ENCODE measurements around the gene FAH.

FAH gene

GRCh38 chr15:80214910-80215309 lies 62.1 kb downstream of the FAH start:
- no peak overlapping the region for H3K4me3 ChIP-seq (ENCODE audit: low read depth, low read length)
- TF ChIP-seq, protein P1, sequence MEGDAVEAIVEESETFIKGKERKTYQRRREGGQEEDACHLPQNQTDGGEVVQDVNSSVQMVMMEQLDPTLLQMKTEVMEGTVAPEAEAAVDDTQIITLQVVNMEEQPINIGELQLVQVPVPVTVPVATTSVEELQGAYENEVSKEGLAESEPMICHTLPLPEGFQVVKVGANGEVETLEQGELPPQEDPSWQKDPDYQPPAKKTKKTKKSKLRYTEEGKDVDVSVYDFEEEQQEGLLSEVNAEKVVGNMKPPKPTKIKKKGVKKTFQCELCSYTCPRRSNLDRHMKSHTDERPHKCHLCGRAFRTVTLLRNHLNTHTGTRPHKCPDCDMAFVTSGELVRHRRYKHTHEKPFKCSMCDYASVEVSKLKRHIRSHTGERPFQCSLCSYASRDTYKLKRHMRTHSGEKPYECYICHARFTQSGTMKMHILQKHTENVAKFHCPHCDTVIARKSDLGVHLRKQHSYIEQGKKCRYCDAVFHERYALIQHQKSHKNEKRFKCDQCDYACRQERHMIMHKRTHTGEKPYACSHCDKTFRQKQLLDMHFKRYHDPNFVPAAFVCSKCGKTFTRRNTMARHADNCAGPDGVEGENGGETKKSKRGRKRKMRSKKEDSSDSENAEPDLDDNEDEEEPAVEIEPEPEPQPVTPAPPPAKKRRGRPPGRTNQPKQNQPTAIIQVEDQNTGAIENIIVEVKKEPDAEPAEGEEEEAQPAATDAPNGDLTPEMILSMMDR (IDR thresholded peaks at IDR 0.05; ENCODE audit: low read depth, low read length) = no peak

DNA sequence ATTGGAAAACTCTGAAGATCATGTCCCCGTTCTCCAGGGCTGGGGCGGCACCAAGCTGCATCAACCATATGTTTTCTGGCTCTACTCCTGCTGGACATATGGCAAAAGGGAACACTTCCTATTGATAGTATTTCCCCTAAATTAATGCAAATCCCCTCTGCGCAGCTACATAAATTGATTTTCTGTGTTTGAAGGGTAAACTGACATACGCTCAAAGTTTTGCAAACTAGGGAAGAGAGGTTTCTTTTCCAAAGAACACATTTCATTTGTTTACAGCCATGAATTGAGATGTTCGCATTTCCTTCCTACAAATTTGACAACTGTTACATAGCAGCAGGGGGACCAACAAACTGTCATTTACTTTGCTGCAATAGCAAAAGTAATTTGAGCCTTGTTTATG lies 63.3 kb downstream of the FAH start:
- H3K4me3 ChIP-seq (ENCODE audit: low read depth, low read length) = no peak overlapping the region
- TF ChIP-seq, protein P1 (IDR thresholded peaks at IDR 0.05; ENCODE audit: low read depth, low read length) = no peak

GRCh38 chr15:80216911-80217310 lies 64.1 kb downstream of the FAH start:
- TF ChIP-seq, protein P1 (IDR thresholded peaks at IDR 0.05; ENCODE audit: low read depth, low read length) = no peak
- H3K4me3 ChIP-seq (ENCODE audit: low read depth, low read length) = no peak overlapping the region

GRCh38 chr15:80217327-80217900 lies 64.6 kb downstream of the FAH start:
- no peak overlapping the region for H3K4me3 ChIP-seq (ENCODE audit: low read depth, low read length)
- TF ChIP-seq, protein P1 (IDR thresholded peaks at IDR 0.05; ENCODE audit: low read depth, low read length) = no peak

DNA sequence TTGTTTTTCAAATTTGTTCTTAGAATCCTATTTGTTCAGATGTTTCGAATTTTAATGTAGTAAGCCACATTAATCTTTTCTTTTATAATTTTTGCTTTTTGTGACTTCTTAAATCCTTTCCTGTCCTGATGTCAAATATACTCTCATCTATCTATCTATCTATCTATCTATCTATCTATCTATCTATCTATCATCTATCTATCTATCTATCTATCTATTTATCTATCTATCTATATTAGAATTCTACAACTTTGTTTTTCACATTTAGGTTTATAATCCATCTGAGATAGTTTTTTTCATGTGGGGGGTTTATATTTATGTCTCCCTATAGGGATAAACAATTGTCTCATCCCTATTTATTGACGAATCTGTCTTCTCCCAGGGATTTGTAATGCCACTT lies 67.2 kb downstream of the FAH start:
- TF ChIP-seq, protein P1 (IDR thresholded peaks at IDR 0.05; ENCODE audit: low read depth, low read length) = no peak

GRCh38 chr15:80228959-80229610 lies 76.3 kb downstream of the FAH start:
- TF ChIP-seq, protein P1 (IDR thresholded peaks at IDR 0.05; ENCODE audit: low read depth, low read length) = no peak
- H3K4me3 ChIP-seq (ENCODE audit: low read depth, low read length) = no peak overlapping the region

More for the DNA sequence above, 67.2 kb downstream of the FAH start:
- no peak overlapping the region for H3K4me3 ChIP-seq (ENCODE audit: low read depth, low read length)

DNA sequence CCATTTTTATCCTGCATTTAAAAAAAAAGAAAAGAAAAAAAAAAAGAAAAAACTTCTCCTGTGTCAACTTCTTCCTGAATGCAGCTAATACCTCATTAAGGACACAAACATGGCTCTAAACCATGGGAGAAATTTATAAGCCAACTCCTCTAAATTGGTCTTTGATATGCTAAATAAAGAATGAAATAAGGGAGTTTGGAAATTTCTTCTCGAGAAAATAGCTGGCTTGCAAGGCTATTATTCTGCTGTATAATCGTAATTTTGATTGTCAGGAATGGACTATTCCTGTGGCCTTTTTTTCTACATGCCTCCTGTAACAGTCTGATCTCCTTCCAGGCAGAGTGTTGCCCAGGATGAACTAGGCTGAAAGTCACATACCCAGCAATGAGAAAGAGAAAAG lies 78.6 kb downstream of the FAH start:
- no peak overlapping the region for H3K4me3 ChIP-seq (ENCODE audit: low read depth, low read length)
- TF ChIP-seq, protein P1 (IDR thresholded peaks at IDR 0.05; ENCODE audit: low read depth, low read length) = no peak
